AG20443 (cell line): ENCODE results near the gene FAM174C.

ENCODE experiments used
- DNase-seq: peaks from one replicate; pipeline ENCODE4 v3.0.0; 2012; ENCODE audit warnings: low spot score, mixed read lengths

The FAM174C gene

DNA sequence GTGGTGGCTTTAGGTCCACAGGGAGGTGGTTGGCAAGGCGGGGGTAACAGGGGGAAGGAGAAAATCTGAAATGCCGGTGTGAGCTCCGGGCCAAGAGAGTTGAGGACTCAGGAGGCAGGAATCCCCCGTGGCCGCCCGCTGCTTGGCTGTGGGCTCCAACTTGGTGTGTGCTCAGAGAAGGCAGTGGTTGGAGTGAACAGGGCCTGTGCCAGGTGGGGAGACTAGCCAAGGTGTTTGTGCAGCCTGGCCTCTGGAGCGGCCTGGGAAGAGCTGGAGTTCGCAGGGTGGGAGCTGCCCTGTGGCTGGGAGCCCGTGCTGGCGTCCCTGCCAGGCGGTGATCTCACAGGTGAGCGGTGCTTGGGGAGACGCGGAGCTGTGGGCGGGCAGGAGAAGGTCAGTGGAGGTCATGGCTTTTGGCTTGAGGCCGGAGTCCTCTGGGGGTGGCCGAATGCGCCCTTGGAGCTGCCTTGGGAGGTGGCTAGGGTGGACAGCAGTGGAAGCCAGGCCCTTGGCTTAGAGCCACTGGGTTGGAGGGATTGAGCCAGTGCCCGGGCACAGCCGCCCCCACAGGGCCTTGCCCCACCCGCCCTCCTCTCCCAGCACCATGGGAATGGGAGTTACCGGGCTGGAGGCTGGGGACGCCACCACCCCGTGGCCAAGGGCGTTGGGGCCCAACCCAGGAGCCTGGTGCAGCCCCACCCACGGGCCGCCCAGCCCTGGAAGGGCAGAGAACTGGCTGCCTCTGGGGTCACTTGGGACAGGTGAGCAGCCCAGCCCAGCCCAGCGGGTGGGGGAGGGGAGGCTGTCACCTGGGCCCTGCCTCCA lies 13.3 kb upstream of the FAM174C start:
- no peak for DNase-seq

DNA sequence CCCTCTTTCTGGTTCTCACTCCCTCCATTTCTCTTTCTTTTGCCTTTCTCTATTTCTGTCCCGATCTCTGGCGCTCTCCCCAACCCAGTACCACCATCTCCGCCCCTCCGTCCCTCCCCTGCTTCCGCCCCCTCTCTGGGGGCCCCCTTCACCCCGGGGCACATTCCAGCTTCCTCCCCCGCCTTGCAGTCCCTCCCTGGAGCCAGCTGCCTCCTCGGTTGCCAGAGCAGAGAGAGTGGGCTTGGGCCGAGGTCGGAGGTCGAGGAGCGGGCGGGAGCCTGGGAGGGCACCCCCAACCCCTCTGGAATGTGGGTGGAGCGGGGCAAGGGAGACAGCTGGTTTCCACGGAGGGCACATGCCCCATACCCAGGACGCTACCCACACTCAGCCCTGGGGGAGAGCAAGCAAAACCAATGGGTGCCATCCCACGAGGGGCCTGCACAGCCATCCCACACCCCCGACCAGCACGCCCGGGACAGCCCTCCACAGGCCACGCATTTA lies 12.7 kb upstream of the FAM174C start:
- DNase-seq, result no peak

DNA sequence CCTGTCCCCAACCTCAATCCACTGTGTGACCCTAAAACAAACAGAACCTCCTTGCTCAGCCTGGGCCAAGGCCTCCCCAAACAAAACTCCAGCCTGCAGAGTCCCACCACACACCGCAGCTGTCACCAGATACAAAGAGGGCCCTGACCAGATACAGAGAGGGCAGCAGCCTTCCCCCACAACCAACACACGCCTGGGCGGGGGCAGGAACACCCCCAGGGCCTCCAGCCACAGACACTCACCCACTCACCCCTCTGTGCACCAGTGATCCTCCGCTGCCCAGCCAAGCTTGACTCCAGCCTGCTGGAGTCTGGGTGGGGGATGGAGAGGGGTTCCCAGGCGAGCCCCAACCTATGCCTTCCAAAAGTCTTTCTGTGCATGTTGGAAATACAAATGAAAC lies 12.1 kb upstream of the FAM174C start:
- no peak for DNase-seq

DNA sequence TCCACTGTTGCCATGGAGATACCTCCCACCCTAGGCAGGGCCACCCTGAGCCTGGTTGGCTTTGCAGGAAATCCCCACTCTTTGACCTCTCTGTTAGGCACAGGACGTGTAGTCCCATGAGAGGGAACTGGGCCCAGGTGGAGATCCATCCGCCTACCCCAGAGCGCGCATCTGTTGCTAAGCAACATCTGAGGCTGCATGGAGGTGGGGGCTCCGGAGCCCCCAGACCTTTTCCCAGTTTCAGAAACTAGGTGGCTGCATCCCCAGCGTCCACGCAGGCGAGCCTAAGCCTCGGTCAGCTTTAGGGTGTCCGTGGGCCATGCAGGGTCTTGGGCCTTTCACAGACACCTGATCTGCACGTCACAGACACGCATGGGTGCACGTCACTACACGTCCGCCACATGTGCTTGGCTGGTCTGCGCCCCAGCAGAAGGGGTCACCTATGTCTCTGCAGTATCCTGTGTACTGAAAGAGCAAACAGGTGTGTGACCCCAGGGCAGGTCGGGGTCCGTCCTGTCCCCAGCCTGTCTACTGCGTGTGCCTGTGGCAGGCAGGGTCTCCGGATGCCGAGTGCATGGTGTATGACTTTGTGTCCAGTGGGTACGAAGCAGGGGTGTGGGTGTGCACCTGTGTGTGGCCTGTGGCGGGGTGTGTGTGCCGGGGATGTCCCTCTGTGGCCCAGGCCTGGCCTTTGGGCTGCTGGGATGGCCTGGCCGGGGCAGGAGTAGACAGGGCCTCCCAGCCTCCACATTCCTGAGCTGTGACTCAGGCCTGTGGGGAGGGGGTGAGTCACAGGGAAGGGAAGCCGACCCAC lies 10.3 kb upstream of the FAM174C start:
- peak; percentile 84 for DNase-seq

DNA sequence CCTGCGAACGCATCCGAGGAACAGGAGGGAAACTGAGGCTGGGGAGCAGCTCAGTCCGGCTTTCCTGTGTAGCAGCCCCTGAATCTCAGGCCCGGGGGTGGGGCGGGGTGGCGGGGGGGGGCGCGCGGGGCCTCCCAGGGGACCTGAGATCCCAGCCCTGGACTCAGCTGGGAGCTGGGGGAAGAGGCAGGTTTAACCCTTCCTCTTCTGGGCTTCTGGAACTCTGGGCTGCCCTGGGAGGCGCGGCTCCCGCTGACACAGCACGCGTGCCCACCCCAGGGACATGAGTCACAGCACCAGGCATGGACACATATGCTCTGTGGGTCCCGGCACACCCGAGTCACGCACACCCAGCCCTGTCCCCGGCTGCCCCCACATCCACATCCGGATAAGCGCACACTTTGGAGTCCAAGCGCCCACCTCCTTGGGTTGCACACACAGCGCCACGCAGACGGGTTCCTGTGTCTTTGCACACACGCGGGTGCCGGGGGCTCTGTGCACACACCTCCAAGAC lies 9.7 kb upstream of the FAM174C start:
- peak; percentile 80 for DNase-seq

DNA sequence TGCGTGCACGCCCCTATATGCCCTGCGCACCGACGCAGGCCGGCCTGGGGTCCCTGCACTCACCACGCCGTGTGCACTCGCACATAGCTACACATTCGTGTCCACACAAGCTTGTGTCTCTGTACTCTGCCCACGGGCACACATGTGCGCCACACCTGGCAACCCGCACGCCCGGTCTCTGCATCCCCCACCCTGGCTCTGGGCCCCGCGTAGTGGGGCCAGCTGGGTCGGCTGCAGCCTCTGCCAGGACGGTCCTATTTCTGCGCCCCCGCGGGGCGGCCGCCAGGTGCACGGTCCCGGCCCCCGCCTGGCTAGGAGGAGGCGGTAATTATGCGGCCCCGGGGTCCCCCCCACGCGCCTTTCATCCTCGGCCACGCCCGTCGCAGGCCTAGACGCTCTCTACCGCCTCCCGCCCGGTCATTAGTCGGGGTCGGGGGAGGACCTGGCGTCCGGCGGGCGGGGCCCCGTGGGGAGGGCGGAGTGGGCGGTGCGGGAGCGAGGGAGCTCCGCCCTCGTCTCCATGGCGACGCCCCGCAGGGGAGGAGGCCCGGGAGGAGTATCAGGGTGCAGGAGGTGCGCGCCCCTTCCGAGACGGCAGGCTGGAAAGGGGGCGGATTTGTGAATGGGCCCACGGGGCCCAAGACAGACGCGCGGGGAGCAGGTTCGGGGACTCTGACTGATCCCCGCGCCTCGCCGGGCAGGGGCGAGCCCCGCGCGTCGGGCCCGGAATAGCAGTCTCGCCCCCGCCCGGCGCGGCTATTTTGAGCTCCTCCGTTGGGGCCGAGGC lies 9.0 kb upstream of the FAM174C start:
- peak; percentile 88 for DNase-seq

DNA sequence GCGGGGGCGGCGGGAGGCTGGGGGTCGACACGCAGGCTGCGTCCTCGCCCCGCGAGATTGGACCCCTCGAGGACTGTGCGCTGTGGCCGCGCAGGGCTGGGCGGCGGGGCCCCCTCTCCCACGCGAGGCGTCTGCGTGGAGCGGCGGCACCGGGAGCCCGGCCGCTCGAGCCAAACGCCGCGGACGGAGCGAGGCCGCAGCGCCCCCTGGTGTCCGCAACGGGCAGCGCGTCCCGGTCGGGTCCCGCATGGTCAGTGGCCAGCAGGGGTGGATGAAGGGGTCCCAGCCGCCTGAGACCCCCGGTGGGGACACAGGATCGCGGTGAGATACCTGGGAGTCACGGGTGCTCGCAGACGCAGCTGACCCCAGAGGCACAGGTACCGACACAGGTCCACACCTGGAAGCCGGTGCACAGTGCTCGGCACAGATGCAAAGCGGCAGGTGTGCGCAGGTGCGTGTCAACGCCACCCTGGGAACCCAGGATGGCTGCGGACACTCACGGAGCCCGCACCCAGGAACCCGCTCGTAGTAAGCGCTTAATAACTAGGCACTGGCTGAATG lies 8.3 kb upstream of the FAM174C start:
- DNase-seq, result peak; percentile 69

DNA sequence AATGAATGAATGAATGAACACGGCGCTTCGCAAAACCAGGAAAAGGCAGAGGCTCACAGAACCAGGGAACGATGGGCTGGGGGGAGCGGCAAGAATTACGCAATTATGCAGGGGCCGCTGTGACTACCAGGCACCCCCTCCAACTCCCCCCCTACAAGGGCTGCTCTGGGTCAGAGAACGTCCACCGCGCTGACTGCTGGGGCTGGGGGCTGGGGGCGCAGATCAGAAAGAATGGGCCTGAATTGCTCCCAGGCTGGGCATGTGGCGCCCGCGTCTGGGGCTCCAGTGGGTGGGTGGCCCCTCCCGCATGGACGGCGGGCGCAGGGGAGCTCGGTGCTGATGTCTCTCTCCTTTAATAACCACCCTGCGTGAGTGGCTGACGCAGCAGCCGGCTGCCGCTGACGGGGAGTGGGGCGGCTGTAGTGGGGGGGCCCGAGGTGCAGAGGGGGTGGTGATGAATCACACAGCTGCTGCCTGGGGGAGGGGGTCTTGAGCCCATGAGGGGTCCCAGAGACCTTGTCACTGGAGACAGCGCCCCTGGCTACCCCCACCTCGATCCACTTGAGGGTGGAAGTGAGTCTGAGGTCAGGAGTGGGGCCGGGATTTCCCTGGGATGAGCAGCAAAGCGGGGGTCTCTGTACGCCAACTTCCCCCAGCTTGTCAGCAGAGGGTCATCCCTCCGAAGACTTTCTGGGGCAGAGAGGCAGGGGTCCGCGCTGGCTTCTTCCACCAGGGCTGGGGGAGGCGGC lies 7.7 kb upstream of the FAM174C start:
- no peak for DNase-seq

DNA sequence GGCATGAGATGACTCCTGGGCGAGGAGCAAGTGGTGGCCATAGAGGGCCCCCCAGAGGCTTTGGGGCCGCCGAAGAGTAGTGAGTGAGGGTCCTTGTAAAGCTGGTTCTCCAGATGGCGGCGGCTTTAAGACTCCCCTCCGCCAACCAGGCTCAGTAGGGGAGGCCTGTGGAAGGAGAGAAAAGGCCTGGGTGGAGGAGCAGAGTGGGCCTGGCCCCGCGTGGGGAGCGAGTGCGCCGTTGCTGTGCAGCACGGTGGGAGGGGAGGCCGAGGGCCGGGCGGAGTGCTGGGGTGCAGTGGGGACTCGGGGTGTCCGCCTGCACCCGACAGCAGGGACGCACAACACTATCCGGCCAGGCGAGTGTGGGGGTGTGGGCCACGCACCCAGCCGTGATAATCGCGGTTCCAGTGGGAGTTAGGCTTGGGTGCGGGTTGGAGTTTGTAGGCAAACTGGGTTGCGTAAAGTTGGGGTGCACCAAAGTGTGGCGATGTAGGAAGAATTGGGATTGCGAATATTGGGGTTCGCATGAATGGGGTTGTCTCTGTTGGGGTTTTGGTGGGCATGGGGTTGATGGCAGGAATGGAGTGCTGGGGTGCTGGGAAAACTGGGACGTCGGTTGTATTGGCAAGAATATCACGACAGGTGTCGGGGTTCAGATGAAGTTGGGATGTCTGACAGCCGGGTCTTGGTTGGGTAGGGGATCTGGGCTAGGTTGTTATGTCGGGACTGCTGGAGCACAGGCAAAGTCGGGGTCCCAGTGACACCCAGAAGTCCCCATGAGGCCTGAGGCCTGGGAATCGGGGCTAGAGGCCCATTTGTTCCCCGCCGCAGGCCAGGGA lies 6.9 kb upstream of the FAM174C start:
- DNase-seq, result no peak

DNA sequence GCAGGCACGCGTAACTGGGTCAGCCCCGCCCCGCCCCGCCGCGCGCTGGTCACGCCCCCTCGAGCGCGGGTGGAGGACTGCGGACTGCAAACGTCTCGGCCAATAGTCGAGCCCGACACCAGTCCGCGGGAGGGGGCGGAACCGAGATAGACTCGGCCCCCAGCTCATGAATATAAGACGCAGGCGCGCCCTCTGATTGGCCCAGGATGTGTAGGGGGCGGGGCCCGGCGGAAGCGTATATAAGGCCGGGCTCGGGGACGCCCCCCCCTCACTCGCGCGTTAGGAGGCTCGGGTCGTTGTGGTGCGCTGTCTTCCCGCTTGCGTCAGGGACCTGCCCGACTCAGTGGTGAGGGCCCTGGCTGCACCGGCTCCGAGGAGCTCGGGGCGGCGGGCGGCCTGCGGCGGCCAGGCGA lies 6.3 kb upstream of the FAM174C start, which contains the start of gene CIRBP:
Gene CIRBP (plus strand): TSS at position 268 of the 413 bp plus-strand sequence. CDS start 1,602 bp downstream, outside the sequence.
- peak; percentile 96 for DNase-seq

DNA sequence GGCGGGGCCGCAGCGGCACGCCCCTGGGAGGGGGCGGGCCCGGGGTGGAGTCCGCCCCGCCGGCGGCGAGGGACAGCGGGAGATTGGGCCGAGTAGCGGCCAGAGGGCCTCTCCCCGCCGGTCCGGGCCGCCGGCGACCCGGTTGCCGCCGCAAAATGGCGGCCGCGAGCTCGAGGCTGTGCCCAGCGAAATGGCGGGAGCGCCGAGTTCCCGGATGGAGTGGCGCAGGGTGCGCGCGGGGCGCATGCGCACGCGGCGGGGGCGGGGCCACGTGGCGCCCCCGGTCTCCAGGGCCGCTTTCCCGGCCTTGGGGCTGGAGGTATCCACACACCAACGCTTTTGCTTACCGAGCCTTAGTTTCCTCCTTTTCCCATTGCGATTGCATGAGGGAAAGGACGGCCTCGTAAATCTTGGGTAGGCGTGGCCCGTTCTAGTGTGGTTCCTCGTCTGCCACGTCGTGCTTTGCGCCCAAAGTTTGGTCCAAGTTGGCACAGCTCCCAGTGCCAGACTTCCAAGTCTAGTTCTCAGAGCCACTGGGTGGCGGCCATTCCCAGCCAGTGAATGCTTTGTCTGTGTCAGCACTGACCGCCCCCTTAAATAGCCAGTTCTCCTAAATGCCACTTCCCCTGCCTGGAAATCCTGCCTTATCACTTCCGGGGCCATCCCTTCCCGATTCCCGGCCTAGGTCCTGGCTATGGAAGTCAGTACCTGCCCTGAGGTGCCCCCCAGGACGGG lies 5.7 kb upstream of the FAM174C start:
- peak; percentile 92 for DNase-seq

DNA sequence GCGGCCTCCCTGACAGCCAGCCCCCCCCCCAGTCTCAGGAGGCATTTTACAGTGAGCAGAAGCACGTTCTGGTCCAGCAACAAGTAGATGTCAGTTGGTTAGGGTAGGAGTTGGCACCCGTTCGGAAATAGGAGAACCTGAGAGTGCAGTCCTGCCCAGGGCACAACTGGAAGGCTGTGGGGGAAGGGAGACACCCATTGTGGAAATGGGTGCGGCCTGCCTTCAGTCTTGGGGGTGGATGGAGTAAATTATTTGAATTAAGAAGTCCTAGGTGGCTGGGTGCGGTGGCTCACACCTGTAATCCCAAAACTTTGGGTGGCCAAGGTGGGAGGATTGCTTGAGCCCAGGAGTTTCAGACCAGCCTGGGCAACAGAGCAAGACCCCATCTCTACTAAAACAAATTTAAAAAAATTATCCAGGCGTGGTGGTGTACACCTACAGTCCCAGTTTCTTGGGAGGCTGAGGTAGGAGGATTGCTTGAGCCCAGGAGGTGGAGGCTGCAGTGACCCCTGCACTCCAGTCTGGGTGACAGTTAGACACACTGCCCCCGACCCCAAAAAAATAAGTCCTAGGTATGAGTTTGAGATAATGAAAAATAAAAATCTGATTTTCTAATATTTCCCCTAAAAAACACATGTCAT lies 5.0 kb upstream of the FAM174C start:
- DNase-seq, result no peak

DNA sequence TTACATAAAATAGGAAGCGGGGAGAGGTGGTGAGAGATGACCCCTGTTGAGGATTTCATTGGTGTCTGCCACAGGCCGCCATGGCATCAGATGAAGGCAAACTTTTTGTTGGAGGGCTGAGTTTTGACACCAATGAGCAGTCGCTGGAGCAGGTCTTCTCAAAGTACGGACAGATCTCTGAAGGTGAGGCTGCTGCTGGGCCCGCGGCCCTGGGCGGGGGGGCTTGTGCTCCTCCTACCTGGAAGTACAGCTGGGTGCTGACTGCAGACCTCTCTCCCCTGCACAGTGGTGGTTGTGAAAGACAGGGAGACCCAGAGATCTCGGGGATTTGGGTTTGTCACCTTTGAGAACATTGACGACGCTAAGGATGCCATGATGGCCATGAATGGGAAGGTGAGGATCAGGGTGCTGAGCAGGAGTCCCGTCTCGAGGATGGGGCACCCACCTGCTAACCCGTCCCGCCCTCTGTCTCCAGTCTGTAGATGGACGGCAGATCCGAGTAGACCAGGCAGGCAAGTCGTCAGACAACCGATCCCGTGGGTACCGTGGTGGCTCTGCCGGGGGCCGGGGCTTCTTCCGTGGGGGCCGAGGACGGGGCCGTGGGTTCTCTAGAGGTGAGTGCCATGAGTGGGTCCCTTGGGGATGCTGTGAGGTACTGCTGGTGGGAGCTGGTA lies 4.3 kb upstream of the FAM174C start:
- DNase-seq, result no peak

DNA sequence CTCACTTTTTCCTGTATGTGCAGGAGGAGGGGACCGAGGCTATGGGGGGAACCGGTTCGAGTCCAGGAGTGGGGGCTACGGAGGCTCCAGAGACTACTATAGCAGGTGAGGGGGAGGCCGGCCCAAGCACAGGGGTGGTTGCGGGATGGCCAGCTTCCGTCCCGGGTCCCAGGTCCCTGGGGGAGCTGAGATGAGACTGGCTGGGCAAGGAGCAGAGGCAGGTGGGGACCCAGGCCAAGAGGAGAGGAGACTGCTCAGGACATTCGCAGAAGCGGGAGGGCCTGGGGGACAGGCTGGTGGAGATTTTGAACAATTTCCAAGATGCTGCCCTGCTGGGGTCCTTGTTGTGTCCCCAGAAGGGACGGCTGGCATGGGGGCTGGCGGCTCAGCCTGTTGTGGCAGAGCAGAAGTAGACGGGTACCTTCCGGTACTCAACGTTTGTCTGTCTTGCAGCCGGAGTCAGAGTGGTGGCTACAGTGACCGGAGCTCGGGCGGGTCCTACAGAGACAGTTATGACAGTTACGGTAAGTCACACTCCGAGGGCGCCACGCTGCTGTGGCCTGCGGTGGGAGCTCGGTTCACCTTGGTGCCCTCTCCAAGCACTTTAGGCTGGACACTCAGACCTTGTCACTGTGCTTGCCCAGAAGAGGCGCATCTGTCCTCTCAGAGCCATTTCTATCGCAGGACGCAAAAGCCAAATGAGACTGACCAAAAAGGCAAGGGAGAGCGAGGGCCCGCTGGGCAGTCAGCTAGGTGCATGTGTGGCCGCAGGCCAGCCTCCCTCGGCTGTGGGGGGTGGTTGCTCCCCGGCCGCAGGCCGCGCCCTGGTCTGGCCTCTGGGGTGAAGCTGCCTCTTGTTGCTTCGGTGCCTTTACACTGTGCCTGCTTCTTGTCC lies 3.6 kb upstream of the FAM174C start:
- no peak for DNase-seq

DNA sequence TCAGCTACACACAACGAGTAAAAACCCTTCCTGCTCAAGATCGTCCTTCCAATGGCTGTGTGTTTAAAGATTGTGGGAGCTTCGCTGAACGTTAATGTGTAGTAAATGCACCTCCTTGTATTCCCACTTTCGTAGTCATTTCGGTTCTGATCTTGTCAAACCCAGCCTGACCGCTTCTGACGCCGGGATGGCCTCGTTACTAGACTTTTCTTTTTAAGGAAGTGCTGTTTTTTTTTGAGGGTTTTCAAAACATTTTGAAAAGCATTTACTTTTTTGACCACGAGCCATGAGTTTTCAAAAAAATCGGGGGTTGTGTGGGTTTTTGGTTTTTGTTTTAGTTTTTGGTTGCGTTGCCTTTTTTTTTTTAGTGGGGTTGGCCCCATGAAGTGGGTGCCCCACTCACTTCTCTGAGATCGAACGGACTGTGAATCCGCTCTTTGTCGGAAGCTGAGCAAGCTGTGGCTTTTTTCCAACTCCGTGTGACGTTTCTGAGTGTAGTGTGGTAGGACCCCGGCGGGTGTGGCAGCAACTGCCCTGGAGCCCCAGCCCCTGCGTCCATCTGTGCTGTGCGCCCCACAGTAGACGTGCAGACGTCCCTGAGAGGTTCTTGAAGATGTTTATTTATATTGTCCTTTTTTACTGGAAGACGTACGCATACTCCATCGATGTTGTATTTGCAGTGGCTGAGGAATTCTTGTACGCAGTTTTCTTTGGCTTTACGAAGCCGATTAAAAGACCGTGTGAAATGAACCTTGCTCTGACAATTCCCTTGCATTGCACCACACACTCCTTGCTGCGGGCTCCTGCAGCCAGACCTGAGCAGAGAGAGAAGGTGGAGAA lies 2.7 kb upstream of the FAM174C start:
- DNase-seq, result no peak
